Mucosa of rectum (tissue), 2 donors: Measurements from ENCODE around the gene ACTBL2.
A peak's percentile ranks its signal among the peaks of the same experiment; 100 is the strongest.

Experiments used
- H3K27ac ChIP-seq, 2 donors: one replicate each; pipeline ENCODE4 v1.7.0; 2013; ENCODE audit warnings: inconsistent platforms in 2 of 2, low read depth in 2 of 2, low read length in 2 of 2
- H3K27me3 ChIP-seq, 2 donors: one replicate each; pipeline ENCODE4 v1.7.0; 2013; ENCODE audit warnings: low read length in 2 of 2; ENCODE audit not compliant: control insufficient read depth in 2 of 2, insufficient read depth in 2 of 2
- H3K36me3 ChIP-seq, 2 donors: one replicate each; pipeline ENCODE4 v1.7.0; 2013; ENCODE audit warnings: low read length in 2 of 2; ENCODE audit not compliant: control insufficient read depth in 2 of 2, insufficient read depth in 2 of 2
- H3K4me1 ChIP-seq, 2 donors: one replicate each; pipeline ENCODE4 v1.7.0; 2013; ENCODE audit warnings: low read length in 2 of 2, mild to moderate bottlenecking in 1 of 2; ENCODE audit not compliant: control insufficient read depth in 2 of 2, insufficient read depth in 2 of 2
- H3K4me3 ChIP-seq, 2 donors: one replicate each; pipeline ENCODE4 v1.7.0; 2013; ENCODE audit warnings: low read length in 2 of 2
- H3K9ac ChIP-seq, 2 donors: one replicate each; pipeline ENCODE4 v1.7.0; 2013; ENCODE audit warnings: low read length in 2 of 2, low read depth in 1 of 2, mild to moderate bottlenecking in 1 of 2
- H3K9me3 ChIP-seq, 2 donors: one replicate each; pipeline ENCODE4 v1.7.0; 2013; ENCODE audit warnings: low read length in 2 of 2; ENCODE audit not compliant: control insufficient read depth in 2 of 2
- donor health status: healthy.
- donor health status: Normal muscosa, but diverticular disease.

The ACTBL2 gene

DNA sequence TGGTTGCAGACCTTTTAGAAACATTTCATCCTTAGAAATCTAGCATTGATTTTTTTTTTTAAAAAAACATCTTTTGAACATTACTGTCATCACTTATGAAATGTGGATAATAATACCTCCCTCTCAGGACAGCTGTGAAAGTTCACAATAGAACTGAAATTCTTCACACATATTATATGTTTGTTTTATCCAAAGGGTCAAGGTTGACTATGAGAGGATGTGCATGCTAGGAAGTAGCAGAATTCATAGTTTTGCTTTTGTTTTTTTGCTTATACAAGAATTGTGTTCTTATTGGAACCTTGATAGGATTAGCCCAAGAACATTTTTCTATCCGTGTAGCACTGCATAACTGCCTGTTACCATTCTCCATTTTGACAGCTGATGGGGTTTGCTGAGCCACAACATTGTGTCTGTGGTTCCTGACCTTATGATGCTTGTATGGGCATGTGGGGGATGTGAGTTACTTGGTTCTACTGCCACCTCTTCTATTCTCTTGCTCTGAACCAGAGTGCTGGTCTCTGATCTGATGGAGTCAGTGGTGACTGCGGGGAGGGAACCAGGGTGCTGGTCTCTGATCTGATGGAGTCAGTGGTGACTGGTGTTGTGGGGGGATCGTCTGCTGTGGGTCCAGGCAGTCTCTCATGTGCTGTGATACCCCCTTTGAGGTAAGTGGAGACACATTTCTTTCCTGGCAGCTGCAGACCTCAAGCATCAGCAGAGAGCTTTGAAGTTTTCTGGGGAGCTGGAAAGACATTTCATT is 27.1 kb upstream of the ACTBL2 start:
- Histone ChIP-seq H3K36me3 (no peaks in the 10 kb centered on the region), H3K27me3 (no peaks in the 10 kb centered on the region)

DNA sequence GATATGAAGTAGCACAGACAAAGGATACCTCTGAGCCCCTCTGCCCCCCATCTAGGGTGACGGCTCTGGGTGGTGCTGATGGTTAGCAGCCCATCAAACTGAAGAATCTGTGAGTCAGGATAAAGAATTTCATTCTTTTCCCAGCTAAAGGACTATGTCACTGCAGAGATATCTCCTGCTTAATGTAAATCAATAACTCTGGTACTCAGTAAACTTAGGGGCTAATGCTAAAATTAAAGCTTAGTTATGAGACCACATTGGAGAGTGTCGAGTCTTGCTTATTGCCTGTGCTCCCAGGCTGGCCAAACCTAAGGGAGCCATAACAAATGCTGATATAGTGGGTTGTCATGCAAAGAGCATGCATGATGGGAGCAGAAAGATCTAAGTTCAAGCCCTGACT is 25.6 kb upstream of the ACTBL2 start:
- H3K9ac ChIP-seq, result no peak overlapping the region
- no peaks in the 10 kb centered on the region for H3K36me3 ChIP-seq
- H3K27me3 ChIP-seq, result no peaks in the 10 kb centered on the region
- no peaks in the 10 kb centered on the region for H3K9me3 ChIP-seq
- H3K4me3 ChIP-seq, result no peak overlapping the region
- H3K27ac ChIP-seq, result no peak overlapping the region
- H3K4me1 ChIP-seq, result no peaks in the 10 kb centered on the region

More for the DNA sequence above, 27.1 kb upstream of the ACTBL2 start:
- H3K4me1 ChIP-seq, result no peaks in the 10 kb centered on the region
- H3K9ac ChIP-seq, result no peak overlapping the region
- H3K27ac ChIP-seq, result no peak overlapping the region
- H3K4me3 ChIP-seq, result no peak overlapping the region
- no peaks in the 10 kb centered on the region for H3K9me3 ChIP-seq

DNA sequence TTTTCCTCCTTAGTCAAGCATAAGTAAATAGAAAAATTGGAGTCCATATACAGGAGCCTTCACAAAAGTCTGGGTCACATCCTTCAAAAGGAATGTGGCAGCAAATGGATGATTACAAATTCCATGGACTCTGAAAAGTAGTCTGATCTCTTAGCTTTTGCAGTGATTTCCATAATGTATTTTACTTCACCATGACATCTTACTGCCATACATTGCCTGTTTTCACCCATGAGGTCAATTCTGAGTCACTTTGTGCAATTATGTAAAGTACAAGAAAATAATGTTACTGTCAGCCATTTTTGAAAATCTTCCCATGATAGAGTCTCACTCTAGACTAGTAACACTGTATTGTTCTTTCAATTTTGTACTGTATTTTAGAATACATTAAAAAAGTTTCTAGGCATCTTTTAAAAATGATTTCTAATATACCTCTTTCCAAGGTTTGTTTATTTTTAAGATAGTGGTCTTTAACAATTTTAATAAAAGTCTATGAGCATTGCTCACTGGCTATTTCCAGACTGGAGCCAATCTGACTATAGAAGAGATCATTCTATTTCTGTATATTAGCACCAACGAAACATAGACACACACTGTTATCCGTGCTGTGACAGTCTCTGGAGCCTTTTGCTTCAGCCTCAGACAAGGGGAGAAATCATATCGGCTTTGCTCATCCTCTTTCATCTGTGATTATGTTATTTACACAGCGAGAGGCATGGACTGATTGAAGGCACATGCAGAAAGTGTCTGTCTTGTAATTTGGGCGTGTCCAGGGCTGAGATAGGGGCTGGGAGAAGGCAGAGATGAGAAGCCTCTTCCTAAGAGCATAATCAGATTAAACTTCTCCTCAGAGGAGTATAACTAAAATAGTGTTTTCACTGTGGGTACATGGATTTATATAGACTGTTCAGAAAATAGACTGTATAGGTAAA is 22.9 kb upstream of the ACTBL2 start:
- Histone ChIP-seq H3K27me3 (no peaks in the 10 kb centered on the region), H3K27ac (no peak overlapping the region), H3K4me1 (no peaks in the 10 kb centered on the region), H3K9me3 (no peaks in the 10 kb centered on the region), H3K4me3 (no peak overlapping the region), H3K9ac (no peak overlapping the region), H3K36me3 (no peaks in the 10 kb centered on the region)

DNA sequence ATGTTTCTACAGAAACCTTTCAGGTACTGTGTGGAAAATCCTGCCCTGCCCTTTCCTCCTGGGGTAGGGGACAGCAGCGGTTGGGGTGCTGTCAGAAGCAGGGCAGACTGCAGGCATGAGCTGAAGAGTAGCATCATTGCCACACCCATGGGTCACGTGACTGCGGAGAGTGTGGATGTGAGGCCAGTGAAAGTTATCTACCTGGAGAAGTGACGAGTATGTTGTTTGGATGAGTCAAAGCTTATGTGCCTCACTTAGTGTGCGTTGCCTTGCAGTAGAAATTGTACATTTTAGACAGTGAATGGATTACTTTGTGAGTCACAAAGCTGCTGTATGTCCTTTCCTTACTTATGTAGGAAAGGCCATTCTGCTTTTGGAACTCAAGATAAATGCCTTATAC is 21.7 kb upstream of the ACTBL2 start:
- H3K4me3 ChIP-seq, result no peak overlapping the region
- no peaks in the 10 kb centered on the region for H3K9me3 ChIP-seq
- H3K36me3 ChIP-seq, result no peaks in the 10 kb centered on the region
- no peaks in the 10 kb centered on the region for H3K4me1 ChIP-seq
- no peak overlapping the region for H3K27ac ChIP-seq
- H3K9ac ChIP-seq, result no peak overlapping the region
- no peaks in the 10 kb centered on the region for H3K27me3 ChIP-seq

DNA sequence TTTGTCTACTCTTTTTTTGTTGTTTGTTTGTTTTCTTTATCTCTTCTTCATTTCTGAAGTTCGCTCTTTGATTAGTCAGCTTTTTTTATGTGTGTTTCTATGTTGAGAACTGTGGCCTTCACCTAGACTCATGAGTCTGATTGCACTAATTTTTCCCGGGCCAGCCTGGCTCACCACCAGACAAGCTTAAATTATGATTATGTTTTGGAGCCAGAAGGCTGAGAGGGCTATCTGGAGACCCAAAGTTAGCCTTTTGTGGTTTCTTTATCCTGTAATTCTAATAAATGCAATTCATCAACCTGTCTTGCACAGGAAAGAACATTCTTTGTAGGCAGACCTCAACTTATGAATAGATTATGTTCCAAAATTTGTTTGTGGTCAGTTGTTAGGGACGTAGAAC is 20.8 kb upstream of the ACTBL2 start:
- H3K4me3 ChIP-seq, result no peak overlapping the region

DNA sequence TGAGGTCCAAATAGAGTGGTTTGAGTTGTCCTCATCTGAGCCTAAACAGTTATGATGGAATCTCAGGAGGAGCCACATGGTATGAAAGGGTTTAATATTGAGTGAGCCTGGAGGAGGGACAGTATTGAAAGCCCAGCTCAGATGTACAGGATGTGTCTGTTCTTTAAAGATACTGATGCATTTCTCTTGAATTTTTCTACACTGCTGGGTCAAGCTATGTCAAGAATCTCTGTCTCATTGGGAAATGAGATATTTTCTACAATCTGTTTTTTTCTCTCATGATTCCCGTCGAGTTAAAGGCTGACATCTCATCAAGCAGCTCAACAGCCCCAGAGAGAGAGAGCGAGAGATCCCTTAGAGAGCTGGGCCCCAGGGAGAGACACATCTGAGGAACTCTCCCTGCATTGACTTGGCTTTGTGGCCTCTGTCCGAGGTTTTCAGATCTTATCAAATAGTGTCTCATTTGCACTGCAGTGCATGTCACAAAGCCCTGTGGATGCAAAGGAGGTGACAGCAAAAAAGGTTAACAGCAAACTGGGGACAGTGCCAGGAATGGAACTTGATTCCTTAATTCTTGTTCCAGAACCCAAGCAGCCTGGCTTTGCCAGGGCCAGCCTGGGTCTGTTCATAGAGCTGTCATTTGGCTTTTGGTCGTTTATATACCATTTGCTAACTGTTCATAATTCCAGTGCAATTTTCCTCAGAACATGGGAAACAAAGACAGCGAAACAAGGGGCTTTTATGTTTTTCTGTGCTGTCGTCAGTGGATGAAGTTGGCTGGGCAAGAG is 19.0 kb upstream of the ACTBL2 start:
- no peak overlapping the region for H3K4me3 ChIP-seq
- no peaks in the 10 kb centered on the region for H3K27me3 ChIP-seq
- no peaks in the 10 kb centered on the region for H3K9me3 ChIP-seq
- no peak overlapping the region for H3K27ac ChIP-seq
- no peaks in the 10 kb centered on the region for H3K36me3 ChIP-seq
- no peaks in the 10 kb centered on the region for H3K4me1 ChIP-seq
- H3K9ac ChIP-seq, result no peak overlapping the region

More for the DNA sequence above, 20.8 kb upstream of the ACTBL2 start:
- H3K9ac ChIP-seq, result no peak overlapping the region
- no peaks in the 10 kb centered on the region for H3K9me3 ChIP-seq
- H3K36me3 ChIP-seq, result no peaks in the 10 kb centered on the region
- H3K27me3 ChIP-seq, result no peaks in the 10 kb centered on the region
- no peaks in the 10 kb centered on the region for H3K4me1 ChIP-seq
- H3K27ac ChIP-seq, result no peak overlapping the region

DNA sequence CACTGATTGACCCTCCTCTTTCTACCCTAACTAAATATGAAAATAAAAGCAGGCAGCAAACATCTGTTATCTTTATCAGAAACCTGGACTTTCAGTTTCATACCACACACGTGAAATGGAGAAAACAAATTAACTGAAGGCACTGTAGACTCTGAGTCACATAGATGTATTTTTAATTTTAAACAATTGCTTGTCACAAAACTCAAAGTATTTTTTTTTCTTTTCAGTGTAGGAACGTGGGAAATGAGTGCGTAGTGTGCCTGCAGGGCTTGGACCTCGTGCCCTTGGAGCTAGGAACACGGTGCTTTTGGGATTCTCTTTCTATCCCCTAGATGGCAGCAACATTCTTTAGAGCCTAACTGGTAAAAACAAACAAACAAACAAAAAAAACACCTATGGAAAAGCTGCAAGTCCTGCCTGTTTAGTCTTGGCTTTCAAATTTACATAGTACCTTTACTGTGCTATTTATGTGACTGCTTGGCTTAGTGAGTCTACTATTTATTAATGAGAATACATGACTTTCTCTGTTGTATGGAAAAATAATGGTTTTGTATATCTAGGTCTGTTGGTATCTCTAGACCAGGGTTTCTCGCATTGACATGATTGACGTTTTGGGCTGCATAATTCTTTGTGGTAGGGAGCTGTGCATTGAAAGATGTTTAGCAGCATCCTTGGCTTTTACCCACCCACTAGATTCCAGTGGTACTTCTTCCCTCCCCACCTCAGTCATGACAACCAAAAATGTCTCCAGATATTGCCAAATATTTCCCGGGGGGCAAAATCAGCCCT is 16.8 kb upstream of the ACTBL2 start:
- peak overlapping the region; percentile 34 to 53 for H3K4me3 ChIP-seq

DNA sequence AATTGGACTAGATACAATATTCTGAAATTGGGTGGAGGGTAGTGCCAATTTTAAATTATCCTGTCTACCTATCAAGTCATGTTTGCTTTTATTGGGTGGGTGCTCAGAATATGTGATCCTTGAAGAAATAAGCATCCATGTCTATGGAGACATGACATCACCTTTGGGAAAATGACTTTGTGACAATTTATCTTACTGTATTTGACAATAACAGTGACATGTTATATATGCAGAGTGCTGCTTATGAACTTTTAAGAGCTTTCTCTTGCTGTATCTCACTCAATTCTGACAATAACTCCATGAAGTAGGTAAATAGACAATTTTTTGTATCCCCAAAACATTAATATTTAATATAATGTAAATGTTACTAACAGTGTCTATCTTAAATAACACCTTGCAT is 15.1 kb upstream of the ACTBL2 start:
- Histone ChIP-seq H3K4me1 (peaks cover 3 to 4% of the 10 kb centered on the region in 2 donors), H3K27ac (no peak overlapping the region), H3K4me3 (no peak overlapping the region), H3K36me3 (no peaks in the 10 kb centered on the region), H3K9me3 (no peaks in the 10 kb centered on the region), H3K9ac (no peak overlapping the region), H3K27me3 (no peaks in the 10 kb centered on the region)

More for the DNA sequence above, 16.8 kb upstream of the ACTBL2 start:
- Histone ChIP-seq H3K27ac (no peak overlapping the region), H3K9me3 (no peaks in the 10 kb centered on the region), H3K4me1 (peaks cover 3 to 4% of the 10 kb centered on the region in 2 donors), H3K9ac (no peak overlapping the region), H3K27me3 (no peaks in the 10 kb centered on the region), H3K36me3 (no peaks in the 10 kb centered on the region)

DNA sequence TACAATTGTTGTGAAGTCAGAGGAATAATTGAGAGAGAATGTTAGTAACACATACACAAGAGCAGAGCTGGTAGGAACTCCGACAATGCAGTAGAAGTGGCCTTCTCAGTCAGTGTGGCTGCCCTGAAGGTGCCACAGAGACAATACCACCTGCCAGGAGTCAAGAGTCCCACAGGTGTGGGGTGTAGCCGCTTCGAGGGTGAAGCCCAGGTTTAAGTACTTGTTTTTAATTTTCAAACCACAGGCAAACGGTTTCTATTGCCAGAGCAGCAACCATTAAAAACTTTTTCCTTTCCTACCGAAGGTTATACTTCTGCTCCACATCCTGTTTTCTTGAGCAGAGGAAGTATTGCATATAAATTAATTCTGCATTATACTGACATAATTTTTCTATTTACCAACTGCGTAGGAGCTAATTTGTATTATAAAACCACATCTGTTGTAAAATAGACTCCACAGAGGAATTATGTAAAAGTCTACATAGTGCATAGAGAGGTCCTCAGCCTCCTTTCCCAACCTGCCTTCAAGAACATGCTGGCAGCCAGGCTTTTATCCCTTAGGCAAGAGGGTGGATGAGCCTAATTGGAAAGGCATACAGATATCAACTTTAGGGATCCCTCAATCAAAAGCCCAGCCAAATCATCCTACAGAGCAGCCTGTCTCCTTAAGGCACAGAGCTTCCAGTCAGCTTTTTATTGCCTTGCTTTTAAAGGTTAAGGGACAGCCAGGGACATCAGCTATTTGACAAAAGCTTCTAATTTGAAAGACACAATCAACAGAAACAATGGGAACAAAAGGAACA is 12.9 kb upstream of the ACTBL2 start:
- Histone ChIP-seq H3K9ac (no peak overlapping the region), H3K4me3 (no peak overlapping the region), H3K9me3 (no peaks in the 10 kb centered on the region), H3K27me3 (no peaks in the 10 kb centered on the region), H3K36me3 (no peaks in the 10 kb centered on the region), H3K27ac (no peak overlapping the region), H3K4me1 (peaks cover 3 to 4% of the 10 kb centered on the region in 2 donors)
